ENCODE results near the gene ATP7B.
A peak's percentile ranks its signal among the peaks of the same experiment; 100 is the strongest.
"Not testable (repeated sequence)": the region's sequence is repeated elsewhere in the genome, so short reads cannot be mapped to it uniquely, and the experiment has no call there.

The ATP7B gene

GRCh38 chr13:52010890-52011631, at the start of gene ATP7B:
ATP7B (minus strand) TSS chr13:52011450; CDS start chr13:52011337, 113 bp downstream.
- DNase-seq (ENCODE audit: low read depth in 2 of 2): peak in 1 of 2 donors; percentile 3

GRCh38 chr13:52053460-52053859, 42.2 kb upstream of the ATP7B start:
- no peak for DNase-seq (ENCODE audit: low read depth in 2 of 2)

GRCh38 chr13:52051400-52051799, 40.1 kb upstream of the ATP7B start:
- DNase-seq (ENCODE audit: low read depth in 2 of 2): no peak

GRCh38 chr13:52048516-52048915, 37.3 kb upstream of the ATP7B start:
- DNase-seq (ENCODE audit: low read depth in 2 of 2): no peak

- DNase-seq (ENCODE audit: low read depth in 2 of 2): no peak
These were observed 36.2 kb upstream of the ATP7B start for GRCh38 chr13:52047463-52047862.

GRCh38 chr13:52043675-52044074, 32.4 kb upstream of the ATP7B start:
- DNase-seq (ENCODE audit: low read depth in 2 of 2): no peak

GRCh38 chr13:52036037-52036436, 24.8 kb upstream of the ATP7B start:
- DNase-seq (ENCODE audit: low read depth in 2 of 2): no peak

GRCh38 chr13:52034616-52035226, 23.5 kb upstream of the ATP7B start:
- DNase-seq (ENCODE audit: low read depth in 2 of 2): no peak

GRCh38 chr13:52033039-52033438, 21.8 kb upstream of the ATP7B start:
- DNase-seq (ENCODE audit: low read depth in 2 of 2): no peak

- not testable (repeated sequence) for DNase-seq (ENCODE audit: low read depth in 2 of 2)
These were observed 19.2 kb upstream of the ATP7B start for GRCh38 chr13:52030401-52030800.

GRCh38 chr13:52029569-52029968, 18.3 kb upstream of the ATP7B start:
- no peak for DNase-seq (ENCODE audit: low read depth in 2 of 2)

GRCh38 chr13:52027832-52028231, 16.6 kb upstream of the ATP7B start:
- no peak for DNase-seq (ENCODE audit: low read depth in 2 of 2)

GRCh38 chr13:52026246-52026626, 15.0 kb upstream of the ATP7B start:
- DNase-seq (ENCODE audit: low read depth in 2 of 2): no peak

GRCh38 chr13:52025475-52026245, 14.4 kb upstream of the ATP7B start:
- DNase-seq (ENCODE audit: low read depth in 2 of 2): no peak

GRCh38 chr13:52024481-52024880, 13.2 kb upstream of the ATP7B start, which contains the start of gene UTP14C:
UTP14C (plus strand) TSS chr13:52024691; CDS start chr13:52028805, 4,114 bp downstream.
- DNase-seq (ENCODE audit: low read depth in 2 of 2): no peak

GRCh38 chr13:52022356-52022755, 11.1 kb upstream of the ATP7B start:
- no peak for DNase-seq (ENCODE audit: low read depth in 2 of 2)

GRCh38 chr13:52020191-52020590, 8.9 kb upstream of the ATP7B start:
- no peak for DNase-seq (ENCODE audit: low read depth in 2 of 2)

GRCh38 chr13:52016296-52016695, 5.0 kb upstream of the ATP7B start:
- DNase-seq (ENCODE audit: low read depth in 2 of 2): no peak

- DNase-seq (ENCODE audit: low read depth in 2 of 2): no peak
These were observed 1.2 kb upstream of the ATP7B start for GRCh38 chr13:52012512-52012836.

GRCh38 chr13:52011632-52012511, 622 bp upstream of the ATP7B start, which contains the start of gene ALG11:
ALG11 (plus strand) TSS chr13:52012398; CDS start chr13:52012419, 21 bp downstream.
- DNase-seq (ENCODE audit: low read depth in 2 of 2): peak; percentile 99

- no peak for DNase-seq (ENCODE audit: low read depth in 2 of 2)
These were observed 1.3 kb downstream of the ATP7B start for GRCh38 chr13:52009946-52010345.

All from stimulated activated CD8-positive, alpha-beta memory T cell treated with anti-CD3 and anti-CD28 coated beads, Interleukin-15, amount 100 ng/mL, for 4 hours (primary cell).